Trophoblast cell (in vitro differentiated cells and primary cell): ENCODE data around the gene PITHD1.
"Not testable (repeated sequence)": the region's sequence is repeated elsewhere in the genome, so short reads cannot be mapped to it uniquely, and the experiment has no call there.

Experiments
- DNase-seq, 2 donors: peaks; one replicate each; pipeline ENCODE4 v3.0.0-alpha.2; 2016
- H2AFZ ChIP-seq: 2 replicates; pipeline ENCODE4 v1.6.1; 2013; ENCODE audit warnings: low read length, moderate library complexity, mild to moderate bottlenecking; ENCODE audit not compliant: insufficient read depth, poor library complexity
- H2AK5ac ChIP-seq: 2 replicates; pipeline ENCODE4 v1.6.1; 2013; ENCODE audit warnings: mild to moderate bottlenecking, low read length
- H2BK120ac ChIP-seq: 2 replicates; pipeline ENCODE4 v1.6.1; 2013; ENCODE audit warnings: low read length, mild to moderate bottlenecking, moderate library complexity; ENCODE audit not compliant: insufficient read depth, poor library complexity
- H2BK12ac ChIP-seq: 2 replicates; pipeline ENCODE4 v1.6.1; 2013; ENCODE audit warnings: mild to moderate bottlenecking, low read length, moderate library complexity
- H2BK5ac ChIP-seq: 2 replicates; pipeline ENCODE4 v1.6.1; 2013; ENCODE audit warnings: low read length, low read depth, moderate library complexity, mild to moderate bottlenecking; ENCODE audit not compliant: poor library complexity
- H3K14ac ChIP-seq: 2 replicates; pipeline ENCODE4 v1.6.1; 2013; ENCODE audit warnings: mild to moderate bottlenecking, low read length
- H3K18ac ChIP-seq: 2 replicates; pipeline ENCODE4 v1.6.1; 2013; ENCODE audit warnings: mild to moderate bottlenecking, low read length
- H3K23ac ChIP-seq: 2 replicates; pipeline ENCODE4 v1.6.1; 2013; ENCODE audit warnings: low read length
- H3K27ac ChIP-seq: 2 replicates; pipeline ENCODE4 v1.5.1; 2013; ENCODE audit warnings: low read depth, mild to moderate bottlenecking, inconsistent platforms, low read length, moderate library complexity
- H3K27me3 ChIP-seq: 2 replicates; pipeline ENCODE4 v1.6.1; 2013; ENCODE audit warnings: inconsistent platforms, mild to moderate bottlenecking, low read length, moderate library complexity; ENCODE audit not compliant: insufficient read depth
- H3K36me3 ChIP-seq, 2 experiments: 1 replicate in 1 of 2; 2 replicates in 1 of 2; pipeline ENCODE4 v1.6.1; 2013; ENCODE audit warnings: low read length in 2 of 2, mild to moderate bottlenecking in 2 of 2, moderate library complexity in 1 of 2; ENCODE audit not compliant: insufficient read depth in 2 of 2, control insufficient read depth in 1 of 2
- H3K4ac ChIP-seq: 2 replicates; pipeline ENCODE4 v1.6.1; 2013; ENCODE audit warnings: low read depth, mild to moderate bottlenecking, low read length, moderate library complexity
- H3K4me1 ChIP-seq, 2 experiments: 1 replicate in 1 of 2; 2 replicates in 1 of 2; pipeline ENCODE4 v1.6.1; 2013; ENCODE audit warnings: low read length in 2 of 2, mild to moderate bottlenecking in 2 of 2, moderate library complexity in 1 of 2; ENCODE audit not compliant: insufficient read depth in 2 of 2, control insufficient read depth in 1 of 2
- H3K4me2 ChIP-seq: 2 replicates; pipeline ENCODE4 v1.6.1; 2013; ENCODE audit warnings: inconsistent platforms, mild to moderate bottlenecking, low read length, moderate library complexity
- H3K4me3 ChIP-seq: 2 replicates; pipeline ENCODE4 v1.5.1; 2013; ENCODE audit warnings: mild to moderate bottlenecking, low read depth, low read length, inconsistent platforms
- H3K79me1 ChIP-seq: one replicate; pipeline ENCODE4 v1.6.1; 2013; ENCODE audit warnings: low read length
- H3K79me2 ChIP-seq: 2 replicates; pipeline ENCODE4 v1.6.1; 2013; ENCODE audit warnings: low read length, mild to moderate bottlenecking; ENCODE audit not compliant: control insufficient read depth, insufficient read depth, poor library complexity
- H3K9ac ChIP-seq: 2 replicates; pipeline ENCODE4 v1.6.1; 2013; ENCODE audit warnings: mild to moderate bottlenecking, low read length
- H3K9me3 ChIP-seq: 2 replicates; pipeline ENCODE4 v1.6.1; 2013; ENCODE audit warnings: low read depth, mild to moderate bottlenecking, control low read depth, inconsistent platforms, low read length; ENCODE audit not compliant: insufficient read depth
- H4K12ac ChIP-seq: 2 replicates; pipeline ENCODE4 v1.6.1; 2013; ENCODE audit warnings: low read depth, mild to moderate bottlenecking, low read length, moderate library complexity
- H4K8ac ChIP-seq: 2 replicates; pipeline ENCODE4 v1.6.1; 2013; ENCODE audit warnings: low read depth, mild to moderate bottlenecking, low read length, moderate library complexity
- H4K91ac ChIP-seq: one replicate; pipeline ENCODE4 v1.6.1; 2013; ENCODE audit warnings: low read depth, mild to moderate bottlenecking, low read length, moderate library complexity
- WGBS: extraction: QIAGEN DNeasy Blood & Tissue Kit; methylation state at CpG from one replicate; pipeline ENCODE4 v1.1.7; 2013; ENCODE audit warnings: missing lambda C conversion rate; ENCODE audit not compliant: insufficient read length, insufficient coverage; ENCODE audit errors: extremely low coverage; 5-methylcytosine and 5-hydroxymethylcytosine counted together

The PITHD1 gene

GRCh38 chr1:23776217-23776616, 2.0 kb upstream of the PITHD1 start:
- no peak overlapping the region for H3K9ac ChIP-seq
- H3K4me1 ChIP-seq, result peaks cover 3 to 8% of the 10 kb centered on the region in 2 experiments
- peaks cover 12% of the 10 kb centered on the region for H3K79me2 ChIP-seq
- no peak overlapping the region for H3K27ac ChIP-seq
- H3K4me2 ChIP-seq, result no peak overlapping the region
- H3K4ac ChIP-seq, result no peak overlapping the region
- H3K23ac ChIP-seq, result no peak overlapping the region
- no peak overlapping the region for H2AFZ ChIP-seq
- no peak overlapping the region for H4K12ac ChIP-seq
- H2BK12ac ChIP-seq, result no peak overlapping the region
- WGBS, result no CpG with 5 or more reads among the region's 2 CpGs
- no peak for DNase-seq
- peaks cover 1 to 3% of the 10 kb centered on the region in 2 experiments for H3K36me3 ChIP-seq
- H4K8ac ChIP-seq, result no peak overlapping the region
- H3K79me1 ChIP-seq, result peaks cover 5% of the 10 kb centered on the region
- H4K91ac ChIP-seq, result no peak overlapping the region
- H3K14ac ChIP-seq, result no peak overlapping the region
- H3K9me3 ChIP-seq, result no peaks in the 10 kb centered on the region
- H3K27me3 ChIP-seq, result no peaks in the 10 kb centered on the region
- H3K18ac ChIP-seq, result no peak overlapping the region
- no peak overlapping the region for H2AK5ac ChIP-seq
- no peak overlapping the region for H2BK120ac ChIP-seq
- no peak overlapping the region for H2BK5ac ChIP-seq
- H3K4me3 ChIP-seq, result no peak overlapping the region

GRCh38 chr1:23779826-23780371, 1.7 kb downstream of the PITHD1 start:
- Histone ChIP-seq H4K91ac (no peak overlapping the region), H3K4me3 (no peak overlapping the region), H3K18ac (no peak overlapping the region), H3K79me1 (peaks cover 5% of the 10 kb centered on the region), H2BK12ac (no peak overlapping the region), H3K14ac (no peak overlapping the region), H3K4ac (peak overlapping the region; percentile 33), H4K12ac (no peak overlapping the region), H2AK5ac (no peak overlapping the region), H3K9me3 (no peaks in the 10 kb centered on the region), H4K8ac (no peak overlapping the region), H3K36me3 (peaks cover 5 to 9% of the 10 kb centered on the region in 2 experiments), H3K4me1 (peaks cover 3 to 8% of the 10 kb centered on the region in 2 experiments), H3K4me2 (no peak overlapping the region), H3K9ac (no peak overlapping the region), H2AFZ (no peak overlapping the region), H3K79me2 (peaks cover 12% of the 10 kb centered on the region), H3K27ac (no peak overlapping the region), H2BK120ac (no peak overlapping the region), H3K27me3 (no peaks in the 10 kb centered on the region), H2BK5ac (no peak overlapping the region), H3K23ac (no peak overlapping the region)
- DNase-seq, result peak in 1 of 2 donors; percentile 34
- no CpG with 5 or more reads among the region's 3 CpGs for WGBS

- H2BK120ac ChIP-seq, result not testable (repeated sequence)
- WGBS, result no CpG with 5 or more reads among the region's 11 CpGs
These were observed 4.9 kb downstream of the PITHD1 start for GRCh38 chr1:23783141-23783540.

GRCh38 chr1:23784846-23785245, 6.6 kb downstream of the PITHD1 start:
- H4K8ac ChIP-seq, result no peak overlapping the region
- no peaks in the 10 kb centered on the region for H3K79me1 ChIP-seq
- no peak overlapping the region for H3K23ac ChIP-seq
- no peak overlapping the region for H3K4me3 ChIP-seq
- H3K27ac ChIP-seq, result no peak overlapping the region
- H3K36me3 ChIP-seq, result peaks cover 24 to 25% of the 10 kb centered on the region in 2 experiments
- DNase-seq, result no peak
- no peak overlapping the region for H2BK12ac ChIP-seq
- H2BK5ac ChIP-seq, result no peak overlapping the region
- H3K9me3 ChIP-seq, result no peaks in the 10 kb centered on the region
- no peak overlapping the region for H3K9ac ChIP-seq
- no peak overlapping the region for H2AFZ ChIP-seq
- no peaks in the 10 kb centered on the region for H3K27me3 ChIP-seq
- H3K18ac ChIP-seq, result no peak overlapping the region
- no peak overlapping the region for H3K4ac ChIP-seq
- H3K79me2 ChIP-seq, result no peaks in the 10 kb centered on the region
- no peak overlapping the region for H2BK120ac ChIP-seq
- H4K12ac ChIP-seq, result no peak overlapping the region
- peaks cover 0 to 2% of the 10 kb centered on the region in 2 experiments for H3K4me1 ChIP-seq
- WGBS, result no CpG with 5 or more reads among the region's 4 CpGs
- H3K4me2 ChIP-seq, result no peak overlapping the region
- no peak overlapping the region for H2AK5ac ChIP-seq
- no peak overlapping the region for H4K91ac ChIP-seq
- H3K14ac ChIP-seq, result no peak overlapping the region

More at GRCh38 chr1:23783141-23783540, 4.9 kb downstream of the PITHD1 start:
- not testable (repeated sequence) for H3K27me3 ChIP-seq, H3K9ac ChIP-seq, H4K8ac ChIP-seq, H3K18ac ChIP-seq, H3K4me2 ChIP-seq, H4K91ac ChIP-seq, H3K4ac ChIP-seq, H3K27ac ChIP-seq, H3K79me1 ChIP-seq, H4K12ac ChIP-seq, H3K9me3 ChIP-seq, H2BK5ac ChIP-seq, H3K23ac ChIP-seq, H3K14ac ChIP-seq, H2BK12ac ChIP-seq, H2AK5ac ChIP-seq, H2AFZ ChIP-seq, H3K4me3 ChIP-seq, DNase-seq, H3K4me1 ChIP-seq
- peaks cover 11% of the 10 kb centered on the region for H3K79me2 ChIP-seq
- H3K36me3 ChIP-seq, result peaks cover 22 to 23% of the 10 kb centered on the region in 2 experiments
